Body of pancreas (tissue), 4 donors: ENCODE measurements around the gene TGFBRAP1. TPM values are rescaled to one million over a fixed set of nuclear protein-coding genes. Genes with fewer than 3 reads are reported as not detected.
A peak's percentile ranks its signal among the peaks of the same experiment; 100 is the strongest.

Experiments
- ATAC-seq: fragments of 150-250 bp; one replicate; pipeline ENCODE4 v1.9.1; 2016
- DNase-seq, 4 donors: peaks; one replicate each; pipeline ENCODE4 v3.0.0-alpha.2; 2019
- H3K27ac ChIP-seq, 4 donors: fragments of 200-600 bp; sonication (generic); 1 replicate in 3 of 4; 2 replicates in 1 of 4; pipeline versions ENCODE4 v1.5.1 to v1.6.1; 2016 to 2019; ENCODE audit warnings: mild to moderate bottlenecking in 1 of 4, mixed read lengths in 1 of 4, moderate library complexity in 1 of 4
- H3K27me3 ChIP-seq, 2 donors: fragments of 200-600 bp; sonication (generic); one replicate each; pipeline ENCODE4 v1.6.0; 2016; ENCODE audit warnings: mild to moderate bottlenecking in 1 of 2
- H3K36me3 ChIP-seq, 2 donors: fragments of 200-600 bp; sonication (generic); replicated peaks in 1 of 2; 2 replicates each; pipeline ENCODE4 v1.5.1; 2016; ENCODE audit warnings: low read depth in 2 of 2; ENCODE audit not compliant: insufficient read depth in 1 of 2
- H3K4me1 ChIP-seq: fragments of 200-600 bp; sonication (generic); one replicate; pipeline ENCODE4 v1.6.0; 2016
- H3K4me3 ChIP-seq, 2 donors: fragments of 200-600 bp; sonication (generic); 1 replicate in 1 of 2; 2 replicates in 1 of 2; pipeline ENCODE4 v1.5.1; 2016 to 2019
- H3K9me3 ChIP-seq, 3 donors: fragments of 200-600 bp; sonication (generic); 1 replicate in 2 of 3; 2 replicates in 1 of 3; pipeline ENCODE4 v1.5.1; 2016
- POLR2A ChIP-seq, 3 donors: fragments of 450-650 bp; IDR thresholded peaks; one replicate each; pipeline ENCODE4 v1.6.1; 2016; ENCODE audit warnings: antibody characterized with exemption in 3 of 3, mild to moderate bottlenecking in 2 of 3
- WGBS, 2 donors: methylation state at CpG; one replicate each; pipeline ENCODE4 v1.1.5; 2017; 5-methylcytosine and 5-hydroxymethylcytosine counted together
- intact Hi-C: fragments of 100-400 bp; cut with DNase I; formaldehyde crosslinking; loops from one replicate; pipeline ENCODE4 v1.15.1; 2023
- total RNA-seq, 2 donors: library from RNA; depleted of rRNA; stranded (reverse); fragments of >200 nt; gene quantifications; one replicate each; pipeline ENCODE4 v1.1.0, GENCODE V29; 2016
- TF ChIP-seq, protein P1 (sequence below), 7 experiments: fragments of 450-650 bp in 4 of 7; fragments of 200-600 bp in 3 of 7; sonication (generic) in 3 of 7; IDR thresholded peaks; one replicate each; pipeline ENCODE4 v1.5.1; 2016 to 2019; ENCODE audit warnings: antibody characterized with exemption in 7 of 7

Gene TGFBRAP1
- total RNA-seq, 2 donors from 2014 or later: 11.2 to 12.9 TPM

DNA sequence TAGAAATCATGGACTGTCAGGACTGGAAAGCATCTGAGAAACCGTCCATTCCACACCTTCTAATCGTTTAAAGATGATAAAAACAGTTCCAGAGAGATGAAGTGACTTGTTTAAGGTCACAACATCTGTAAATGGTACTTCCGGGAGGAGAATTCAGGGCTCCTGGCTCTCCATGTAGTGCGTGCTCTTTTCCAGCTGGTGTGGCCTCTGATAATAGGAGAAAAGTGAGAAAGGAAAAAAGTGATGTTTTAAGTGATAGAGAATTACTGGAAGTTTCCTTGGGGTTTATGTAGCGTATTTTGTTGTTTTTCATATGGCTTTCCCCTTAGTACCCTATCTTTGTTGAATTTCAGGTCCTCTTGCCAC is 8.5 kb upstream of the TGFBRAP1 start:
- Histone ChIP-seq H3K4me1 (peaks cover 25% of the 10 kb centered on the region), H3K27me3 (no peaks in the 10 kb centered on the region), H3K36me3 (peaks cover 3 to 6% of the 10 kb centered on the region in 2 donors), H3K27ac (peak overlapping the region in 3 of 4 donors; percentile 78 to 95 (median 94)), H3K4me3 (peak overlapping the region; percentile 88 to 94), H3K9me3 (no peaks in the 10 kb centered on the region)
- TF ChIP-seq, protein P1, sequence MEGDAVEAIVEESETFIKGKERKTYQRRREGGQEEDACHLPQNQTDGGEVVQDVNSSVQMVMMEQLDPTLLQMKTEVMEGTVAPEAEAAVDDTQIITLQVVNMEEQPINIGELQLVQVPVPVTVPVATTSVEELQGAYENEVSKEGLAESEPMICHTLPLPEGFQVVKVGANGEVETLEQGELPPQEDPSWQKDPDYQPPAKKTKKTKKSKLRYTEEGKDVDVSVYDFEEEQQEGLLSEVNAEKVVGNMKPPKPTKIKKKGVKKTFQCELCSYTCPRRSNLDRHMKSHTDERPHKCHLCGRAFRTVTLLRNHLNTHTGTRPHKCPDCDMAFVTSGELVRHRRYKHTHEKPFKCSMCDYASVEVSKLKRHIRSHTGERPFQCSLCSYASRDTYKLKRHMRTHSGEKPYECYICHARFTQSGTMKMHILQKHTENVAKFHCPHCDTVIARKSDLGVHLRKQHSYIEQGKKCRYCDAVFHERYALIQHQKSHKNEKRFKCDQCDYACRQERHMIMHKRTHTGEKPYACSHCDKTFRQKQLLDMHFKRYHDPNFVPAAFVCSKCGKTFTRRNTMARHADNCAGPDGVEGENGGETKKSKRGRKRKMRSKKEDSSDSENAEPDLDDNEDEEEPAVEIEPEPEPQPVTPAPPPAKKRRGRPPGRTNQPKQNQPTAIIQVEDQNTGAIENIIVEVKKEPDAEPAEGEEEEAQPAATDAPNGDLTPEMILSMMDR (IDR thresholded peaks at IDR 0.05): no peak
- TF ChIP-seq POLR2A (IDR thresholded peaks at IDR 0.05): no peak
- ATAC-seq (no peak), DNase-seq (no peak)
- intact Hi-C loops: no loop called here
- whole genome bisulfite sequencing, 2 donors: 5 to 6% methylated on average over 5 of the region's 5 CpGs

DNA sequence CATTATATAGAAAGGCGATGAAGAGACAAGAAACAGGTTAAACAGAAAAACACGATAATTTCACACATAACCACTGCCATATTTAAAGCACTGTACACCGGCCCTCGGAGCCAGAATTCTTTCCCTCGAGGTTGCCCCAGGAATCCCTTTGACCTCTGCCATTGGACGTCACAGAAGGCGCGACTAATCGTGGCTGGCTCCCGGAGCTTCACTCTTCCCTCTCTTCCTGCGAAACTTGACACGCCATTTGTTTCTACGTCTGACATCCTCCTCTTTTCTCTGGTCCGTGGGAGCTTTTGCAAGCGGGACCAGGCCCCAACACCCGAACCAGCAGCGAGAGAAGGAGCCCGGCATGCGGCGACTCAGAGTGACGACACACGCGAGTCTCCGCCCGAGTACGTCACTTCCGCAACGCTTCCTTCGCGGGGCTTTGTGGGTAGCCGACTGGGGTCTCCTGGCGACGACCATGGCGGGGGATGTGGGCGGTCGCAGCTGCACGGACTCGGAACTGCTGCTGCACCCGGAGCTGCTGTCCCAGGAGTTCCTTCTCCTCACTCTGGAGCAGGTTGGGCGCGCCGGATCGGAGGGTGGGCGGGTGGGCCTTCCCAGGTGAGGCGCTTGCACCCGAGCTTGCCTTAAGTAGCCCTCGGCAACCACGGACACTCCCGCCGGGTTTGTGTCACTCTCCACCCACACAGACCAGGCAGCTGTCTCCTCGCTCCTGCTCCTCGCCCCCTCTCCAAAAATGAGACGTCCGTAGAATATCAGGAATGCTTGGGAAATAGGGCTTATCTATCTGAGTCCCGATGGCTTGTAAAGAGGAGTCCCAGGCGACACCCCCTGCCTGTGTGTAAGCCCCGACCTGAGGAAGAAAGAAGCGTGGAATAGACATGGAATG is 7.8 kb upstream of the TGFBRAP1 start, which contains the start of gene C2orf49:
C2orf49 (plus strand) TSS at position 419 of the 898 bp plus-strand sequence; CDS start at position 467, 48 bp downstream.
- ATAC-seq (peak; percentile 97), DNase-seq (peak; percentile 84 to 88 (median 86))
- intact Hi-C loops: no loop called here
- Histone ChIP-seq H3K9me3 (no peaks in the 10 kb centered on the region), H3K27ac (peak within 1 kb of the TSS; percentile 78 to 95 (median 88)), H3K36me3 (peaks cover 0 to 4% of the 10 kb centered on the region in 2 donors), H3K4me1 (peaks cover 25% of the 10 kb centered on the region), H3K27me3 (no peaks in the 10 kb centered on the region), H3K4me3 (peak within 1 kb of the TSS; percentile 88 to 94)
- 0% methylated on average over 33 to 58 of the region's 58 CpGs for WGBS, 2 donors
- TF ChIP-seq POLR2A (IDR thresholded peaks at IDR 0.05): peak in 2 of 3 donors; percentile 56 to 58
- TF ChIP-seq, protein P1 (IDR thresholded peaks at IDR 0.05): peak in 1 of 7 experiments; percentile 7

DNA sequence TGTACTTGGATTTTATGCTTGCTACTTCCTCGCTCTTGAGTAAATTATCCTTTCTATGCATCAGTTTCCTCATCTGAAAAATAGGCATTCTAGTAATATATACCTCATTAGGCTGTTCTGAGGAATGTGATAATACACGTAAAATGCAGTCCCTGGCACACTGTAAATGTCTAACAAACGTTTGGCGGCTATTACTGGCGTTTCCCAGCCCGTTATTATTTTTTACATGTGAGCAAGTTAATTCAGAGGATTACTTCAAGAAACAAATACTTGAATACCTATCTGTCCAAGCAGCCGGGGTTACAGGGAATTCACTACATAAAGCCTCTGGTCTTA is 7.2 kb upstream of the TGFBRAP1 start:
- Histone ChIP-seq H3K9me3 (no peaks in the 10 kb centered on the region), H3K27ac (peak overlapping the region; percentile 78 to 95 (median 88)), H3K36me3 (peaks cover 0 to 4% of the 10 kb centered on the region in 2 donors), H3K4me3 (peak overlapping the region; percentile 88 to 94), H3K4me1 (peaks cover 25% of the 10 kb centered on the region), H3K27me3 (no peaks in the 10 kb centered on the region)
- no peak for DNase-seq
- TF ChIP-seq, protein P1 (IDR thresholded peaks at IDR 0.05): no peak
- no peak for TF ChIP-seq POLR2A (IDR thresholded peaks at IDR 0.05)
- intact Hi-C loops: no loop called here
- 3% methylated on average over 7 of the region's 7 CpGs for WGBS, 2 donors
- ATAC-seq: no peak

DNA sequence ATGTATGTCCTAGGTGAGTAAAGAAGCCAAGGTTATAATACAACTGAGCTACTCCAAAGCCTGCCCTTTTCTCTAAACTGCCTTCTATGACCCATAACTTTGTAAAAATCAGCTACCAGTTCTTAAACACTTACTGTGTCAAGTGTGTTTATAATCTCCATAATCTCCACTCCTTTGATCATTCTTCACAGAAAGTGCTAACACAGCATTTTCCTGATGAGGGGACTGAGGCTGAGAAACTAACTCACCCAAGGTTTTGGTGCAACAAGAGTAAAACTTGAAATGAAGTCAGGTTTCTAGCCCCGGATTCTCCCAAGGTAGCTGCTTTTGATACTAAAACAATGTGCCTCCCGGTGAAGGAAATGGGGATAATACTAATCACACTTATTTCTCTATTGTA is 5.9 kb upstream of the TGFBRAP1 start:
- no peak for TF ChIP-seq POLR2A (IDR thresholded peaks at IDR 0.05)
- TF ChIP-seq, protein P1 (IDR thresholded peaks at IDR 0.05): no peak
- H3K27ac ChIP-seq: no peak overlapping the region
- H3K36me3 ChIP-seq: no peaks in the 10 kb centered on the region
- H3K27me3 ChIP-seq: no peaks in the 10 kb centered on the region
- WGBS, 2 donors: 95 to 98% methylated on average over 2 of the region's 2 CpGs
- ATAC-seq: no peak
- H3K9me3 ChIP-seq: no peaks in the 10 kb centered on the region
- intact Hi-C loops: no loop called here
- H3K4me3 ChIP-seq: no peak overlapping the region
- peaks cover 28% of the 10 kb centered on the region for H3K4me1 ChIP-seq
- no peak for DNase-seq
